GM12878 (cell line): ENCODE measurements around the gene C1GALT1. TPM values are rescaled to one million over a fixed set of nuclear protein-coding genes. Genes with fewer than 3 reads are reported as not detected.

Experiments
- ATAC-seq: fragments of 200-7000 bp; cut with Tn5 transposase; 3 replicates; pipeline ENCODE4 v1.9.1; 2020; ENCODE audit warnings: mild to moderate bottlenecking, moderate library complexity
- BruUV-seq: library from RNA; stranded (reverse); fragments of 400-500 nt; replicated peaks from 2 replicates; lab custom pipeline; 2021; lab: Mats Ljungman, UMichigan
- CTCF ChIA-PET: fragments of 300-600 bp; sonication (Branson Sonifier 250); formaldehyde crosslinking; extraction: SDS; loops from one replicate; lab custom pipeline; 2021; ENCODE audit warnings: inconsistent platforms; lab: Yijun Ruan, JAX
- POLR2A ChIA-PET: fragments of 350-600 bp; formaldehyde crosslinking; extraction: SDS; loops from one replicate; lab custom pipeline; 2021; ENCODE audit warnings: inconsistent platforms; lab: Charles Lee
- RAD21 ChIA-PET: fragments of 300-600 bp; sonication (Branson Sonifier 250); formaldehyde crosslinking; loops from one replicate; lab custom pipeline; 2023; ENCODE audit warnings: antibody characterized with exemption; ENCODE audit not compliant: unreplicated experiment; lab: Charles Lee
- SMC1A ChIA-PET: fragments of 300-600 bp; sonication (Branson Sonifier 250); formaldehyde crosslinking; loops from one replicate; lab custom pipeline; 2023; ENCODE audit not compliant: unreplicated experiment, uncharacterized antibody; lab: Charles Lee
- DNase-seq: peaks from one replicate; pipeline ENCODE4 v3.0.0-alpha.2; 2011; ENCODE audit warnings: low read depth, low spot score
- FAIRE-seq: peaks from 3 replicates; lab custom pipeline; 2011; peaks lifted over from hg19 to GRCh38; lab: Jason Lieb, UNC
- H2AFZ ChIP-seq: 2 replicates; pipeline ENCODE4 v1.6.0; 2011; ENCODE audit warnings: low read depth, low read length, control low read depth; ENCODE audit not compliant: control insufficient read depth
- H3K27ac ChIP-seq: 2 replicates; pipeline ENCODE4 v1.5.1; 2011; ENCODE audit warnings: control low read depth; ENCODE audit not compliant: control insufficient read depth, insufficient read depth
- H3K27me3 ChIP-seq, 2 experiments: replicated peaks in 1 of 2; 2 replicates each; pipeline versions ENCODE4 v1.6.0 to v1.6.1; 2011; ENCODE audit warnings: low read length in 1 of 2; ENCODE audit not compliant: control insufficient read depth in 2 of 2, insufficient read depth in 2 of 2
- H3K36me3 ChIP-seq, 2 experiments: 2 replicates each; pipeline ENCODE4 v1.5.1; 2011; ENCODE audit warnings: low read length in 1 of 2; ENCODE audit not compliant: control insufficient read depth in 2 of 2, insufficient read depth in 2 of 2
- H3K4me1 ChIP-seq: 2 replicates; pipeline ENCODE4 v1.6.1; 2011; ENCODE audit warnings: mild to moderate bottlenecking, low read length, moderate library complexity, mixed read lengths; ENCODE audit not compliant: control insufficient read depth, insufficient read depth
- H3K4me2 ChIP-seq: 2 replicates; pipeline ENCODE4 v1.6.0; 2011; ENCODE audit warnings: control low read depth; ENCODE audit not compliant: control insufficient read depth, insufficient read depth
- H3K4me3 ChIP-seq: fragments of 200-600 bp; sonication (generic); 2 replicates; pipeline ENCODE4 v1.5.1; 2016
- H3K79me2 ChIP-seq: 2 replicates; pipeline ENCODE4 v1.6.0; 2011; ENCODE audit warnings: low read length; ENCODE audit not compliant: control insufficient read depth, insufficient read depth
- H3K9ac ChIP-seq: 2 replicates; pipeline ENCODE4 v1.8.0; 2011; ENCODE audit warnings: low read length, control low read depth, mixed read lengths; ENCODE audit not compliant: control insufficient read depth, insufficient read depth
- H3K9me3 ChIP-seq: replicated peaks from 3 replicates; pipeline ENCODE4 v1.5.1; 2011; ENCODE audit warnings: mild to moderate bottlenecking, low read length; ENCODE audit not compliant: control insufficient read depth, insufficient read depth
- H4K20me1 ChIP-seq: 2 replicates; pipeline ENCODE4 v1.6.0; 2011; ENCODE audit not compliant: control insufficient read depth, insufficient read depth
- CHD2 ChIP-seq: IDR thresholded peaks from 2 replicates; pipeline ENCODE4 v1.6.1; 2011; ENCODE audit warnings: low read depth, low read length, improper control_type of control experiment, borderline replicate concordance
- JUNB ChIP-seq: IDR thresholded peaks from 2 replicates; pipeline ENCODE4 v1.6.1; 2016; ENCODE audit warnings: antibody characterized with exemption, mild to moderate bottlenecking
- WGBS: methylation state at CpG from one replicate; pipeline ENCODE4 v1.1.6; 2016; ENCODE audit warnings: low lambda C conversion rate; ENCODE audit not compliant: insufficient replicate concordance, insufficient coverage; ENCODE audit errors: missing lambda C conversion rate; 5-methylcytosine and 5-hydroxymethylcytosine counted together
- in situ Hi-C: fragments of 300-500 bp; cut with MboI; formaldehyde crosslinking; loops from 9 replicates; pipeline ENCODE4 v1.14.3; 2018; ENCODE audit warnings: mixed read lengths
- intact Hi-C: fragments of 100-400 bp; cut with micrococcal nuclease; formaldehyde crosslinking; loops from one replicate; pipeline ENCODE4 v1.14.2; 2022; ENCODE audit not compliant: unreplicated experiment
- polyA plus RNA-seq, 11 experiments: library from polyadenylated mRNA; depleted of rRNA in 4 of 11; unstranded in 6 of 11; stranded (reverse) in 5 of 11; fragments of >200 nt; fragmentation: Nextera tagmentation in 4 of 11; fragmentation: Illumina TruSeq in 1 of 11; extraction: Ambion mirVana in 4 of 11; extraction: Trizol in 1 of 11; gene quantifications; 1 replicate in 1 of 11; 2 replicates in 10 of 11; pipeline versions ENCODE4 v1.2.1 to v1.2.3, GENCODE V29; 2011 to 2016; ENCODE audit warnings: inconsistent platforms in 2 of 11, missing spikeins in 2 of 11, low read depth in 1 of 11
- total RNA-seq, 4 experiments: library from RNA; depleted of rRNA in 3 of 4; stranded (reverse); fragments of >200 nt in 3 of 4; fragmentation: Illumina TruSeq in 1 of 4; extraction: Trizol in 1 of 4; gene quantifications; 2 replicates each; pipeline versions ENCODE4 v1.2.1 to v1.2.3, GENCODE V29; 2013 to 2021
- TF ChIP-seq, protein P1 (sequence below): fragments of 450-650 bp; IDR thresholded peaks from 2 replicates; pipeline ENCODE4 v1.6.1; 2016; ENCODE audit warnings: mild to moderate bottlenecking, moderate library complexity, borderline replicate concordance

Gene C1GALT1
- total and polyA plus RNA-seq, 10 of the 15 experiments (the other 5 are each of a cell fraction or from before 2014, with no cell fraction given), result 1.6 to 25.0 (median 8.5) TPM

DNA sequence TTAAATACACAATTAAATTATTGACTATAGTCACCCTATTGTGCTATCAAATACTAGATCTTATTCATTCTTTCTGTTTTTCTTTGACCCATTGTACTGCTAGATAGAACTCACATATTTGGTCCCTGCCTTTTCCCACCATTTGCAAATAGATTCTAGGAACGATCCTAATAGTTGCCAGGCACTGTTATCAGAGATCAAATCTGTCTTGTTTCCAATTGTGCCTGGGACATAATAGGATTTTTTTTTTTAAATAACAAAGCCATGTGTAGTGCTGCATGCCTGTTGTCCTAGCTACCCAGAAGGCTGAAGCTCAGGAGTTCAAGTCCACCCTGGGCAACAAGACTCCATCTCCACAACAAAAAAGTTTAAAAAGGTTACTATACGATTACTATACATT is 72.0 kb downstream of the C1GALT1 start:
- Histone ChIP-seq H3K27me3 (no peaks in the 10 kb centered on the region), H3K4me1 (peaks cover 35% of the 10 kb centered on the region), H2AFZ (no peak overlapping the region), H3K9me3 (no peaks in the 10 kb centered on the region; the same call in 2 of the 3 replicates), H3K9ac (no peak overlapping the region), H3K4me2 (no peak overlapping the region), H4K20me1 (no peaks in the 10 kb centered on the region), H3K27ac (no peak overlapping the region), H3K36me3 (no peaks in the 10 kb centered on the region), H3K79me2 (no peaks in the 10 kb centered on the region), H3K4me3 (no peak overlapping the region)
- 95% methylated on average over 2 of the region's 2 CpGs for WGBS
- BruUV-seq, result no TSS peak
- FAIRE-seq (no peak), ATAC-seq (no peak), DNase-seq (no peak)
- TF ChIP-seq, protein P1, sequence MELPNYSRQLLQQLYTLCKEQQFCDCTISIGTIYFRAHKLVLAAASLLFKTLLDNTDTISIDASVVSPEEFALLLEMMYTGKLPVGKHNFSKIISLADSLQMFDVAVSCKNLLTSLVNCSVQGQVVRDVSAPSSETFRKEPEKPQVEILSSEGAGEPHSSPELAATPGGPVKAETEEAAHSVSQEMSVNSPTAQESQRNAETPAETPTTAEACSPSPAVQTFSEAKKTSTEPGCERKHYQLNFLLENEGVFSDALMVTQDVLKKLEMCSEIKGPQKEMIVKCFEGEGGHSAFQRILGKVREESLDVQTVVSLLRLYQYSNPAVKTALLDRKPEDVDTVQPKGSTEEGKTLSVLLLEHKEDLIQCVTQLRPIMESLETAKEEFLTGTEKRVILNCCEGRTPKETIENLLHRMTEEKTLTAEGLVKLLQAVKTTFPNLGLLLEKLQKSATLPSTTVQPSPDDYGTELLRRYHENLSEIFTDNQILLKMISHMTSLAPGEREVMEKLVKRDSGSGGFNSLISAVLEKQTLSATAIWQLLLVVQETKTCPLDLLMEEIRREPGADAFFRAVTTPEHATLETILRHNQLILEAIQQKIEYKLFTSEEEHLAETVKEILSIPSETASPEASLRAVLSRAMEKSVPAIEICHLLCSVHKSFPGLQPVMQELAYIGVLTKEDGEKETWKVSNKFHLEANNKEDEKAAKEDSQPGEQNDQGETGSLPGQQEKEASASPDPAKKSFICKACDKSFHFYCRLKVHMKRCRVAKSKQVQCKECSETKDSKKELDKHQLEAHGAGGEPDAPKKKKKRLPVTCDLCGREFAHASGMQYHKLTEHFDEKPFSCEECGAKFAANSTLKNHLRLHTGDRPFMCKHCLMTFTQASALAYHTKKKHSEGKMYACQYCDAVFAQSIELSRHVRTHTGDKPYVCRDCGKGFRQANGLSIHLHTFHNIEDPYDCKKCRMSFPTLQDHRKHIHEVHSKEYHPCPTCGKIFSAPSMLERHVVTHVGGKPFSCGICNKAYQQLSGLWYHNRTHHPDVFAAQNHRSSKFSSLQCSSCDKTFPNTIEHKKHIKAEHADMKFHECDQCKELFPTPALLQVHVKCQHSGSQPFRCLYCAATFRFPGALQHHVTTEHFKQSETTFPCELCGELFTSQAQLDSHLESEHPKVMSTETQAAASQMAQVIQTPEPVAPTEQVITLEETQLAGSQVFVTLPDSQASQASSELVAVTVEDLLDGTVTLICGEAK, result no peak
- TF ChIP-seq CHD2 (no peak), JUNB (no peak)
- CTCF ChIA-PET, result interaction anchor here (0.9 to 1.7 kb wide), 2 partner anchors 68 to 73 kb away, joined by 3 to 4 read pairs; no protein-coding TSS in a partner anchor
- in situ Hi-C loops (no loop called here), intact Hi-C loops (no loop called here)
- SMC1A ChIA-PET, result interaction anchor here (1.1 to 1.4 kb wide), 5 partner anchors 29 to 71 kb away, joined by 3 to 6 read pairs (median 4); no protein-coding TSS in a partner anchor
- RAD21 ChIA-PET, result interaction anchor here (0.8 kb wide), 1 partner anchor 318 kb away, joined by 3 read pairs; no protein-coding TSS in a partner anchor
- POLR2A ChIA-PET, result interaction anchor here (0.6 to 0.9 kb wide), 2 partner anchors 65 to 268 kb away, joined by 4 to 6 read pairs; no protein-coding TSS in a partner anchor
